ENCODE data around the gene MBNL2.

DNA sequence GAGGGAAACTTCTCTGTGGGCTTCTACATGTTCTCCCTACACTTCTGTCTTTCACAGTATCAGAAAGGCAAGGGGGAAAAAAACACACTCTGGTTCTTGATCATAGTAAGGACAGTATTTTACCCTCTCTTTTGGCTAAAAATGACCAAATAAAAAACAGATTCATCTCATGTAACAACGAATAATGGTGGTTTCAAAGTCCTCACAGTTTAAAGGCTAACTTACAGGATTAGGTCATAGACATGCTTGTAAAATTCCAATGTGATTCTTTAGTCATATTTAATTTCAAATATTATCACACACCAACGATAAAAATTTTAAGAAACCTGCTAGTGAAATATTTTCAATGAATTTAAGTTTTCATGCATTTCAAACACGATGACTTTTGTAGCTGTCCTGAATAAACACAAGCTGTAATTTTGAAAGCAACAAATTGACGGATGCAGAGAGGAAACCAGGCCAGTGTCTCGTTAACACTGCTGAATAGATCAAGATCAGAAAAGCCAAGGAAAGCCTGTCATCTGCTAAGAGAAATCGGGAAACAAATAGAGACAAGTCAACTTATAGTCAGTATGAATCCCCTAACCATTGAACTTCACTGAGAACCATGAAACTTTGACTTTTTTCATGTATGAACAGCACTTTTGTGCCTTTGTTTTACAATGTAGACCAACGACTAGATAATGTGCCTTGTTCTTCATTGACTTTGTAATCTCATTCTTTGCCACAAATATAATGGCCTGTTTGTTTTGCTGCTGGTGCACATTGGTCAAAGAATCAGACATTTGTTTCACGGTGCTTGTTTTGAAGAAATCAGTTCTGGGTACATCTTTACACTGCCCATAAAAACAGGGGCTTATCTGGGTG lies 22.0 kb downstream of the MBNL2 start:
- TF ChIP-seq, protein P1, sequence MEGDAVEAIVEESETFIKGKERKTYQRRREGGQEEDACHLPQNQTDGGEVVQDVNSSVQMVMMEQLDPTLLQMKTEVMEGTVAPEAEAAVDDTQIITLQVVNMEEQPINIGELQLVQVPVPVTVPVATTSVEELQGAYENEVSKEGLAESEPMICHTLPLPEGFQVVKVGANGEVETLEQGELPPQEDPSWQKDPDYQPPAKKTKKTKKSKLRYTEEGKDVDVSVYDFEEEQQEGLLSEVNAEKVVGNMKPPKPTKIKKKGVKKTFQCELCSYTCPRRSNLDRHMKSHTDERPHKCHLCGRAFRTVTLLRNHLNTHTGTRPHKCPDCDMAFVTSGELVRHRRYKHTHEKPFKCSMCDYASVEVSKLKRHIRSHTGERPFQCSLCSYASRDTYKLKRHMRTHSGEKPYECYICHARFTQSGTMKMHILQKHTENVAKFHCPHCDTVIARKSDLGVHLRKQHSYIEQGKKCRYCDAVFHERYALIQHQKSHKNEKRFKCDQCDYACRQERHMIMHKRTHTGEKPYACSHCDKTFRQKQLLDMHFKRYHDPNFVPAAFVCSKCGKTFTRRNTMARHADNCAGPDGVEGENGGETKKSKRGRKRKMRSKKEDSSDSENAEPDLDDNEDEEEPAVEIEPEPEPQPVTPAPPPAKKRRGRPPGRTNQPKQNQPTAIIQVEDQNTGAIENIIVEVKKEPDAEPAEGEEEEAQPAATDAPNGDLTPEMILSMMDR (IDR thresholded peaks at IDR 0.05; ENCODE audit: low read depth, low read length): no peak
- TF ChIP-seq EZH2phosphoT487 (IDR thresholded peaks at IDR 0.05; ENCODE audit: low read depth): no peak
